H1 (cell line): ENCODE data around the gene BCAS1. TPM values are rescaled to one million over a fixed set of nuclear protein-coding genes. Genes with fewer than 3 reads are reported as not detected.

ENCODE experiments used
- CTCF ChIA-PET: fragments of 300-600 bp; sonication (Branson Sonifier 250); formaldehyde crosslinking; loops from one replicate; lab custom pipeline; 2021; ENCODE audit not compliant: partially characterized antibody; lab: Charles Lee
- POLR2A ChIA-PET: fragments of 300-600 bp; sonication (Branson Sonifier 250); formaldehyde crosslinking; loops from one replicate; lab custom pipeline; 2021; ENCODE audit warnings: inconsistent platforms; ENCODE audit not compliant: partially characterized antibody; lab: Charles Lee
- DNase-seq, 2 experiments: peaks; one replicate each; pipeline versions ENCODE4 v3.0.0 to v3.0.0-alpha.2; 2010 to 2022; ENCODE audit warnings: low spot score in 2 of 2, low read depth in 1 of 2, mixed read lengths in 1 of 2
- FAIRE-seq: peaks from 2 replicates; lab custom pipeline; 2011; peaks lifted over from hg19 to GRCh38; lab: Jason Lieb, UNC
- H2AFZ ChIP-seq: 2 replicates; pipeline ENCODE4 v1.8.1; 2012; ENCODE audit warnings: low read length, inconsistent platforms
- H2AK5ac ChIP-seq: 2 replicates; pipeline ENCODE4 v1.6.1; 2013; ENCODE audit warnings: low read depth, low read length
- H2BK120ac ChIP-seq: replicated peaks from 2 replicates; pipeline ENCODE3; 2013; ENCODE audit warnings: low read depth, low read length, inconsistent platforms
- H2BK12ac ChIP-seq: 2 replicates; pipeline ENCODE4 v1.6.1; 2013; ENCODE audit warnings: low read depth, low read length
- H2BK15ac ChIP-seq: 2 replicates; pipeline ENCODE4 v1.6.1; 2013; ENCODE audit warnings: low read length
- H2BK20ac ChIP-seq: 2 replicates; pipeline ENCODE4 v1.6.1; 2013; ENCODE audit warnings: low read length
- H2BK5ac ChIP-seq: 2 replicates; pipeline ENCODE4 v1.6.1; 2013; ENCODE audit warnings: low read depth, low read length
- H3K14ac ChIP-seq: 2 replicates; pipeline ENCODE4 v1.6.1; 2013; ENCODE audit warnings: inconsistent platforms; ENCODE audit not compliant: insufficient read length
- H3K18ac ChIP-seq: 2 replicates; pipeline ENCODE4 v1.6.1; 2013; ENCODE audit warnings: low read length; ENCODE audit errors: extremely low read depth
- H3K23ac ChIP-seq: 2 replicates; pipeline ENCODE4 v1.6.1; 2013; ENCODE audit warnings: inconsistent platforms; ENCODE audit not compliant: insufficient read length
- H3K23me2 ChIP-seq: 2 replicates; pipeline ENCODE4 v1.6.1; 2013; ENCODE audit warnings: low read depth, low read length
- H3K27ac ChIP-seq: 2 replicates; pipeline ENCODE4 v1.6.1; 2011; ENCODE audit warnings: low read depth, low read length, inconsistent platforms
- H3K27me3 ChIP-seq, 4 experiments: replicated peaks in 1 of 4; 1 replicate in 1 of 4; 2 replicates in 3 of 4; pipeline versions ENCODE4 v1.6.1 to v1.8.1; 2011 to 2013; ENCODE audit warnings: low read length in 3 of 4, mild to moderate bottlenecking in 3 of 4, inconsistent platforms in 2 of 4, mixed read lengths in 2 of 4, moderate library complexity in 1 of 4; ENCODE audit not compliant: control insufficient read depth in 3 of 4, insufficient read depth in 3 of 4; ENCODE audit errors: extremely low read depth in 1 of 4
- H3K36me3 ChIP-seq, 4 experiments: 2 replicates each; pipeline versions ENCODE4 v1.6.1 to v1.8.1; 2011 to 2013; ENCODE audit warnings: mild to moderate bottlenecking in 4 of 4, low read length in 3 of 4, moderate library complexity in 2 of 4, control low read depth in 1 of 4, inconsistent platforms in 1 of 4; ENCODE audit not compliant: insufficient read depth in 4 of 4, control insufficient read depth in 2 of 4
- H3K4ac ChIP-seq: replicated peaks from 2 replicates; pipeline ENCODE3; 2013; ENCODE audit warnings: low read length, low read depth, mixed read lengths, inconsistent platforms; ENCODE audit not compliant: insufficient read length
- H3K4me1 ChIP-seq, 4 experiments: replicated peaks in 1 of 4; 1 replicate in 1 of 4; 2 replicates in 3 of 4; pipeline versions ENCODE4 v1.6.1 to v1.8.1; 2011 to 2013; ENCODE audit warnings: low read length in 3 of 4, inconsistent platforms in 2 of 4, mixed read lengths in 1 of 4; ENCODE audit not compliant: insufficient read depth in 4 of 4, control insufficient read depth in 3 of 4
- H3K4me2 ChIP-seq, 2 experiments: 2 replicates each; pipeline versions ENCODE4 v1.6.1 to v1.8.1; 2011 to 2013; ENCODE audit warnings: low read depth in 2 of 2, low read length in 2 of 2, control low read depth in 1 of 2, inconsistent platforms in 1 of 2, mild to moderate bottlenecking in 1 of 2; ENCODE audit not compliant: insufficient read depth in 1 of 2
- H3K4me3 ChIP-seq, 4 experiments: fragments of 200-600, 300-600 bp in 1 of 4; sonication (generic), shearing (Covaris generic), sonication (Bioruptor Twin) in 1 of 4; 2 replicates each; pipeline versions ENCODE4 v1.5.1 to v1.8.1; 2011 to 2016; ENCODE audit warnings: low read length in 4 of 4, low read depth in 3 of 4, control low read depth in 2 of 4, inconsistent platforms in 2 of 4, mild to moderate bottlenecking in 2 of 4, mixed read lengths in 1 of 4, moderate library complexity in 1 of 4; ENCODE audit not compliant: insufficient read depth in 2 of 4; ENCODE audit errors: extremely low read depth in 1 of 4
- H3K56ac ChIP-seq: replicated peaks from 2 replicates; pipeline ENCODE3; 2013; ENCODE audit warnings: low read depth, mild to moderate bottlenecking, mixed read lengths, low read length, inconsistent platforms; ENCODE audit not compliant: insufficient read length
- H3K79me1 ChIP-seq: 2 replicates; pipeline ENCODE4 v1.6.1; 2013; ENCODE audit warnings: low read depth, low read length, control low read depth
- H3K79me2 ChIP-seq, 2 experiments: 2 replicates each; pipeline versions ENCODE4 v1.6.1 to v1.8.1; 2012 to 2013; ENCODE audit warnings: low read length in 2 of 2, mild to moderate bottlenecking in 2 of 2, inconsistent platforms in 1 of 2; ENCODE audit not compliant: insufficient read depth in 2 of 2, control insufficient read depth in 1 of 2
- H3K9ac ChIP-seq, 4 experiments: replicated peaks in 1 of 4; 1 replicate in 1 of 4; 2 replicates in 3 of 4; pipeline versions ENCODE4 v1.6.1 to v1.8.1; 2011 to 2013; ENCODE audit warnings: low read depth in 3 of 4, low read length in 3 of 4, control low read depth in 2 of 4, mild to moderate bottlenecking in 2 of 4, moderate library complexity in 2 of 4, inconsistent platforms in 1 of 4; ENCODE audit errors: extremely low read depth in 1 of 4
- H3K9me3 ChIP-seq, 2 experiments: 2 replicates each; pipeline versions ENCODE4 v1.6.1 to v1.8.1; 2012 to 2013; ENCODE audit warnings: mild to moderate bottlenecking in 2 of 2, moderate library complexity in 2 of 2, control low read depth in 1 of 2, inconsistent platforms in 1 of 2, low read depth in 1 of 2, low read length in 1 of 2, mixed read lengths in 1 of 2; ENCODE audit not compliant: insufficient read depth in 2 of 2
- H4K20me1 ChIP-seq, 2 experiments: replicated peaks in 1 of 2; 2 replicates each; pipeline versions ENCODE3 to v1.8.1; 2011 to 2013; ENCODE audit warnings: inconsistent platforms in 2 of 2, low read length in 2 of 2, mild to moderate bottlenecking in 1 of 2; ENCODE audit not compliant: insufficient read depth in 2 of 2, control insufficient read depth in 1 of 2
- H4K5ac ChIP-seq: 2 replicates; pipeline ENCODE4 v1.6.1; 2013; ENCODE audit warnings: low read length, low read depth, mixed read lengths, inconsistent platforms; ENCODE audit not compliant: insufficient read length
- H4K8ac ChIP-seq: 2 replicates; pipeline ENCODE4 v1.8.0; 2013; ENCODE audit warnings: mild to moderate bottlenecking, moderate library complexity, low read length, inconsistent platforms; ENCODE audit not compliant: insufficient read depth; ENCODE audit errors: extremely low read depth
- H4K91ac ChIP-seq: replicated peaks from 2 replicates; pipeline ENCODE3; 2013; ENCODE audit warnings: low read length, mixed read lengths, inconsistent platforms; ENCODE audit not compliant: insufficient read length
- NANOG ChIP-seq: IDR thresholded peaks from 2 replicates; pipeline ENCODE4 v1.6.1; 2011; ENCODE audit warnings: low read length, low read depth, mild to moderate bottlenecking, inconsistent platforms; ENCODE audit not compliant: insufficient read depth, poor library complexity, severe bottlenecking
- WGBS, 2 experiments: shearing (Covaris generic) in 1 of 2; methylation state at CpG; one replicate each; pipeline versions ENCODE4 v1.1.6 to v1.1.7; 2013 to 2015; ENCODE audit warnings: low lambda C conversion rate in 2 of 2, mixed read lengths in 2 of 2, inconsistent platforms in 1 of 2, low coverage in 1 of 2, missing lambda C conversion rate in 1 of 2; ENCODE audit not compliant: insufficient replicate concordance in 2 of 2, insufficient coverage in 1 of 2, insufficient read length in 1 of 2; ENCODE audit errors: extremely low coverage in 1 of 2, missing lambda C conversion rate in 1 of 2; 5-methylcytosine and 5-hydroxymethylcytosine counted together
- polyA plus RNA-seq, 7 experiments: library from polyadenylated mRNA; depleted of rRNA in 3 of 7; stranded (reverse) in 5 of 7; unstranded in 2 of 7; fragments of >200 nt in 5 of 7; fragments of 200-250 nt in 2 of 7; gene quantifications; 1 replicate in 5 of 7; 2 replicates in 1 of 7; 4 replicates in 1 of 7; pipeline versions ENCODE4 v1.2.1 to v1.2.3, GENCODE V29; 2011 to 2013; ENCODE audit warnings: missing spikeins in 2 of 7, mixed read lengths in 2 of 7
- total RNA-seq: library from RNA; stranded (reverse); fragmentation: NEBNext Ultra II Directional; extraction: Animal tissue kit (Norgen Biotek cat#: 25700); gene quantifications from 2 replicates; pipeline ENCODE4 v1.2.1, GENCODE V29; 2021

The BCAS1 gene
- total and polyA plus RNA-seq, 2 of the 8 experiments (the other 6 are each of a cell fraction or from before 2014, with no cell fraction given) = 0.06 to 0.19 TPM

DNA sequence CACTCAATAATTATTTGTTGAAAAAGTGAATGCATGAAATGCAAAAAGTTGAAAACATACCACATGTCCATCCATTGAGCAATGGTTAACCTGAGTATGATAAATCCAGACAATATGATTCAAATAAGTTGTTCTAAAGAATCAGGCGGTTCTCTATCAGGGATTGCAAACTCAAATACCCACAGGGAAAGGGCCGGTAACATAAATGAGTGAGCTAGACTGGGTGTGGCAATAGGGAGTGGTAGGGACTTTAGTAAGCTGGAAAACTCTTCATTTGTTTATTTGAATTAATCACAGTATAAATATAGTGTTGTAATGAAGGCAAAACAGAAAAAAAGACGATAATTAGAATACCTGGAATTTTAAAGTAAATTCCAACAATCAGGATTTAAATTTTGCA lies 106.3 kb downstream of the BCAS1 start:
- CTCF ChIA-PET = no interaction called here
- no peak overlapping the region for H4K8ac ChIP-seq
- H4K91ac ChIP-seq = no peak overlapping the region
- no peak overlapping the region for H3K4me2 ChIP-seq
- H2BK12ac ChIP-seq = no peak overlapping the region
- POLR2A ChIA-PET = no interaction called here
- H2AK5ac ChIP-seq = no peak overlapping the region
- no peak overlapping the region for H3K4me3 ChIP-seq
- no peak overlapping the region for H3K14ac ChIP-seq
- no peak overlapping the region for H2BK20ac ChIP-seq
- no peaks in the 10 kb centered on the region for H3K27me3 ChIP-seq
- no peaks in the 10 kb centered on the region for H3K36me3 ChIP-seq
- H3K23me2 ChIP-seq = no peaks in the 10 kb centered on the region
- H3K56ac ChIP-seq = no peak overlapping the region
- H3K4ac ChIP-seq = no peak overlapping the region
- H3K79me1 ChIP-seq = no peaks in the 10 kb centered on the region
- H3K18ac ChIP-seq = no peak overlapping the region
- H4K20me1 ChIP-seq = no peaks in the 10 kb centered on the region
- no peak overlapping the region for H2AFZ ChIP-seq
- no peak overlapping the region for H3K9ac ChIP-seq
- H3K79me2 ChIP-seq = no peaks in the 10 kb centered on the region
- H3K27ac ChIP-seq = no peak overlapping the region
- H2BK5ac ChIP-seq = no peak overlapping the region
- 94% methylated on average over 3 of the region's 3 CpGs; no CpG with 5 or more reads in 1 of the 2 experiments for WGBS, 2 experiments
- no peak overlapping the region for H2BK120ac ChIP-seq
- no peaks in the 10 kb centered on the region for H3K4me1 ChIP-seq
- no peak overlapping the region for H4K5ac ChIP-seq
- no peak overlapping the region for H3K23ac ChIP-seq
- H2BK15ac ChIP-seq = no peak overlapping the region
- DNase-seq (no peak), FAIRE-seq (no peak)
- H3K9me3 ChIP-seq = no peaks in the 10 kb centered on the region
- no peak for TF ChIP-seq NANOG
